ENCODE measurements around the gene TCAP. TPM values are rescaled to one million over a fixed set of nuclear protein-coding genes. Genes with fewer than 3 reads are reported as not detected.
"Not testable (repeated sequence)": the region's sequence is repeated elsewhere in the genome, so short reads cannot be mapped to it uniquely, and the experiment has no call there.

TCAP gene
- polyA plus RNA-seq, 3 donors: 1.3 TPM; not detected in 2

- Mint-ChIP-seq H3K4me3 (peak overlapping the region in 1 of 2 donors; percentile 27), H3K36me3 (no peaks in the 10 kb centered on the region), H3K27ac (no peak overlapping the region), H3K4me1 (no peaks in the 10 kb centered on the region), H3K9me3 (no peaks in the 10 kb centered on the region), H3K27me3 (ENCODE audit: low read depth in 3 of 3) (peaks cover 0 to 4% (median 2%) of the 10 kb centered on the region in 3 donors)
- Histone ChIP-seq H3K9ac (ENCODE audit: insufficient read depth, low read length, poor library complexity, severe bottlenecking) (no peak overlapping the region), H3K9me3 (replicated peaks in 1 of 2; ENCODE audit: control insufficient read depth in 1 of 2, insufficient read depth in 1 of 2, low read length in 2 of 2) (no peaks in the 10 kb centered on the region), H3K4me2 (replicated peaks; ENCODE audit: extremely low read depth, low read length, poor library complexity, severe bottlenecking) (no peak overlapping the region), H3K79me2 (ENCODE audit: insufficient read depth, low read length) (no peaks in the 10 kb centered on the region), H3K27ac (ENCODE audit: low read depth in 1 of 2, low read length in 2 of 2) (no peak overlapping the region), H3K36me3 (replicated peaks in 1 of 2; ENCODE audit: control insufficient read depth in 1 of 2, insufficient read depth in 2 of 2, low read length in 2 of 2) (no peaks in the 10 kb centered on the region), H3K4me3 (replicated peaks in 1 of 3; ENCODE audit: low read depth in 2 of 3, low read length in 3 of 3) (no peak overlapping the region), H4K20me1 (ENCODE audit: insufficient read depth, low read length) (no peaks in the 10 kb centered on the region), H2AFZ (ENCODE audit: insufficient read depth, low read depth, low read length, poor library complexity, severe bottlenecking) (no peak overlapping the region), H3K27me3 (ENCODE audit: control insufficient read depth in 2 of 2, insufficient read depth in 2 of 2, low read length in 2 of 2) (no peaks in the 10 kb centered on the region), H3K4me1 (ENCODE audit: control insufficient read depth in 1 of 2, insufficient read depth in 2 of 2, low read length in 2 of 2) (no peaks in the 10 kb centered on the region)
- intact Hi-C loops (cut with micrococcal nuclease): no loop called here
- DNase-seq: no peak
- WGBS (ENCODE audit: insufficient coverage): 92% methylated on average over 18 of the region's 20 CpGs
- TF ChIP-seq CTCF (IDR thresholded peaks at IDR 0.05): no peak
Measured at GRCh38 chr17:39709998-39710964, 45.1 kb downstream of the TCAP start.

GRCh38 chr17:39711071-39711470, 45.9 kb downstream of the TCAP start:
- H3K4me1 ChIP-seq (ENCODE audit: control insufficient read depth in 1 of 2, insufficient read depth in 2 of 2, low read length in 2 of 2); intact Hi-C loops (cut with micrococcal nuclease); H3K9me3 ChIP-seq (replicated peaks in 1 of 2; ENCODE audit: control insufficient read depth in 1 of 2, insufficient read depth in 1 of 2, low read length in 2 of 2); H3K27me3 ChIP-seq (ENCODE audit: control insufficient read depth in 2 of 2, insufficient read depth in 2 of 2, low read length in 2 of 2); H3K9me3 Mint-ChIP-seq; DNase-seq; H3K4me2 ChIP-seq (replicated peaks; ENCODE audit: extremely low read depth, low read length, poor library complexity, severe bottlenecking); H3K9ac ChIP-seq (ENCODE audit: insufficient read depth, low read length, poor library complexity, severe bottlenecking); H3K79me2 ChIP-seq (ENCODE audit: insufficient read depth, low read length); H3K4me1 Mint-ChIP-seq; H3K36me3 Mint-ChIP-seq; H3K4me3 Mint-ChIP-seq; H3K36me3 ChIP-seq (replicated peaks in 1 of 2; ENCODE audit: control insufficient read depth in 1 of 2, insufficient read depth in 2 of 2, low read length in 2 of 2); H3K27ac ChIP-seq (ENCODE audit: low read depth in 1 of 2, low read length in 2 of 2); H3K27ac Mint-ChIP-seq; H2AFZ ChIP-seq (ENCODE audit: insufficient read depth, low read depth, low read length, poor library complexity, severe bottlenecking); H3K27me3 Mint-ChIP-seq (ENCODE audit: low read depth in 3 of 3); H3K4me3 ChIP-seq (replicated peaks in 1 of 3; ENCODE audit: low read depth in 2 of 3, low read length in 3 of 3); H4K20me1 ChIP-seq (ENCODE audit: insufficient read depth, low read length): not testable (repeated sequence)
- WGBS (ENCODE audit: insufficient coverage): 96% methylated on average over 9 of the region's 11 CpGs
